ENCODE results near the gene IQGAP3.

Gene IQGAP3

GRCh38 chr1:156499194-156499841 lies 73.0 kb downstream of the IQGAP3 start:
- in situ Hi-C loops (cut with MboI; ENCODE audit: low sequenced_read_pairs), result no loop called here

GRCh38 chr1:156498432-156499193 lies 73.8 kb downstream of the IQGAP3 start:
- in situ Hi-C loops (cut with MboI; ENCODE audit: low sequenced_read_pairs), result no loop called here

- in situ Hi-C loops (cut with MboI; ENCODE audit: low sequenced_read_pairs), result no loop called here
Measured at GRCh38 chr1:156497743-156498431, 74.5 kb downstream of the IQGAP3 start.

- in situ Hi-C loops (cut with MboI; ENCODE audit: low sequenced_read_pairs), result no loop called here
Measured at GRCh38 chr1:156497078-156497742, 75.2 kb downstream of the IQGAP3 start.

GRCh38 chr1:156496211-156496761 lies 76.1 kb downstream of the IQGAP3 start:
- in situ Hi-C loops (cut with MboI; ENCODE audit: low sequenced_read_pairs), result no loop called here

GRCh38 chr1:156495401-156496140 lies 76.8 kb downstream of the IQGAP3 start:
- in situ Hi-C loops (cut with MboI; ENCODE audit: low sequenced_read_pairs), result no loop called here

GRCh38 chr1:156494309-156494895 lies 78.0 kb downstream of the IQGAP3 start:
- in situ Hi-C loops (cut with MboI; ENCODE audit: low sequenced_read_pairs), result no loop called here

- in situ Hi-C loops (cut with MboI; ENCODE audit: low sequenced_read_pairs), result no loop called here
Measured at GRCh38 chr1:156493742-156494141, 78.6 kb downstream of the IQGAP3 start.

GRCh38 chr1:156493154-156493631 lies 79.2 kb downstream of the IQGAP3 start:
- in situ Hi-C loops (cut with MboI; ENCODE audit: low sequenced_read_pairs), result no loop called here

- in situ Hi-C loops (cut with MboI; ENCODE audit: low sequenced_read_pairs), result no loop called here
Measured at GRCh38 chr1:156492591-156493080, 79.7 kb downstream of the IQGAP3 start.

GRCh38 chr1:156492013-156492590 lies 80.3 kb downstream of the IQGAP3 start:
- in situ Hi-C loops (cut with MboI; ENCODE audit: low sequenced_read_pairs), result no loop called here

- in situ Hi-C loops (cut with MboI; ENCODE audit: low sequenced_read_pairs), result no loop called here
Measured at GRCh38 chr1:156491151-156491949, 81.0 kb downstream of the IQGAP3 start.

- in situ Hi-C loops (cut with MboI; ENCODE audit: low sequenced_read_pairs), result no loop called here
Measured at GRCh38 chr1:156490401-156491032, 81.8 kb downstream of the IQGAP3 start.

- in situ Hi-C loops (cut with MboI; ENCODE audit: low sequenced_read_pairs), result no loop called here
Measured at GRCh38 chr1:156489935-156490293, 82.5 kb downstream of the IQGAP3 start.

GRCh38 chr1:156489166-156489934 lies 83.0 kb downstream of the IQGAP3 start:
- in situ Hi-C loops (cut with MboI; ENCODE audit: low sequenced_read_pairs), result no loop called here

- in situ Hi-C loops (cut with MboI; ENCODE audit: low sequenced_read_pairs), result no loop called here
Measured at GRCh38 chr1:156488566-156489165, 83.7 kb downstream of the IQGAP3 start.

GRCh38 chr1:156487862-156488261 lies 84.5 kb downstream of the IQGAP3 start:
- in situ Hi-C loops (cut with MboI; ENCODE audit: low sequenced_read_pairs), result no loop called here
